ENCODE data around the gene HBM.
"Not testable (repeated sequence)": the region's sequence is repeated elsewhere in the genome, so short reads cannot be mapped to it uniquely, and the experiment has no call there.

Gene HBM

GRCh38 chr16:173928-174769 lies 8.4 kb downstream of the HBM start:
- not testable (repeated sequence) for H3K79me2 ChIP-seq (ENCODE audit: control insufficient read depth, low read length); H4K20me1 ChIP-seq (ENCODE audit: control insufficient read depth, insufficient read depth, low read depth, low read length); H3K27ac ChIP-seq (ENCODE audit: low read depth, low read length)

GRCh38 chr16:175011-175949 lies 9.5 kb downstream of the HBM start:
- Histone ChIP-seq H3K4me1 (ENCODE audit: control insufficient read depth, low read length) (no peaks in the 10 kb centered on the region), H3K79me2 (ENCODE audit: control insufficient read depth, low read length) (no peaks in the 10 kb centered on the region), H3K36me3 (ENCODE audit: control insufficient read depth, low read length) (no peaks in the 10 kb centered on the region), H3K9me2 (replicated peaks; ENCODE audit: control insufficient read depth, low read length) (no peaks in the 10 kb centered on the region), H3F3A (ENCODE audit: control insufficient read depth, insufficient read depth) (peaks cover 6% of the 10 kb centered on the region; the same call in 1 of the 2 replicates), H3K27me3 (ENCODE audit: control insufficient read depth, low read length) (peaks cover 34% of the 10 kb centered on the region), H3K4me3 (ENCODE audit: low read length) (no peak overlapping the region), H3K4me2 (ENCODE audit: low read length) (no peak overlapping the region), H3K9me3 (ENCODE audit: control insufficient read depth, insufficient read depth, low read length) (no peaks in the 10 kb centered on the region), H4K20me1 (ENCODE audit: control insufficient read depth, insufficient read depth, low read depth, low read length) (no peaks in the 10 kb centered on the region), H3K27ac (ENCODE audit: low read depth, low read length) (no peak overlapping the region)
- no peak for TF ChIP-seq CTCF (IDR thresholded peaks at IDR 0.05; ENCODE audit: low read depth, low read length, poor library complexity, severe bottlenecking)
- no peak for TF ChIP-seq EZH2phosphoT487 (IDR thresholded peaks at IDR 0.05; ENCODE audit: borderline replicate concordance, low read length)

More at GRCh38 chr16:173928-174769, 8.4 kb downstream of the HBM start:
- not testable (repeated sequence) for H3K4me2 ChIP-seq (ENCODE audit: low read length); H3F3A ChIP-seq (ENCODE audit: control insufficient read depth, insufficient read depth); H3K4me3 ChIP-seq (ENCODE audit: low read length); H3K9me3 ChIP-seq (ENCODE audit: control insufficient read depth, insufficient read depth, low read length); H3K36me3 ChIP-seq (ENCODE audit: control insufficient read depth, low read length); H3K9me2 ChIP-seq (replicated peaks; ENCODE audit: control insufficient read depth, low read length); H3K4me1 ChIP-seq (ENCODE audit: control insufficient read depth, low read length)
- H3K27me3 ChIP-seq (ENCODE audit: control insufficient read depth, low read length): peaks cover 38% of the 10 kb centered on the region

- H3K27ac ChIP-seq (ENCODE audit: low read depth, low read length); H3K9me3 ChIP-seq (ENCODE audit: control insufficient read depth, insufficient read depth, low read length); H3K4me1 ChIP-seq (ENCODE audit: control insufficient read depth, low read length); H3K4me3 ChIP-seq (ENCODE audit: low read length); H3F3A ChIP-seq (ENCODE audit: control insufficient read depth, insufficient read depth); H3K9me2 ChIP-seq (replicated peaks; ENCODE audit: control insufficient read depth, low read length); H3K79me2 ChIP-seq (ENCODE audit: control insufficient read depth, low read length); H3K36me3 ChIP-seq (ENCODE audit: control insufficient read depth, low read length); H4K20me1 ChIP-seq (ENCODE audit: control insufficient read depth, insufficient read depth, low read depth, low read length); H3K4me2 ChIP-seq (ENCODE audit: low read length): not testable (repeated sequence)
- H3K27me3 ChIP-seq (ENCODE audit: control insufficient read depth, low read length): peaks cover 34% of the 10 kb centered on the region
Measured at GRCh38 chr16:176006-176405, 10.2 kb downstream of the HBM start.

- H3K9me3 ChIP-seq (ENCODE audit: control insufficient read depth, insufficient read depth, low read length); H3K27ac ChIP-seq (ENCODE audit: low read depth, low read length); H3F3A ChIP-seq (ENCODE audit: control insufficient read depth, insufficient read depth); H3K9me2 ChIP-seq (replicated peaks; ENCODE audit: control insufficient read depth, low read length); H3K79me2 ChIP-seq (ENCODE audit: control insufficient read depth, low read length); H3K4me3 ChIP-seq (ENCODE audit: low read length); H3K36me3 ChIP-seq (ENCODE audit: control insufficient read depth, low read length); H3K4me1 ChIP-seq (ENCODE audit: control insufficient read depth, low read length); H4K20me1 ChIP-seq (ENCODE audit: control insufficient read depth, insufficient read depth, low read depth, low read length); H3K4me2 ChIP-seq (ENCODE audit: low read length): not testable (repeated sequence)
- H3K27me3 ChIP-seq (ENCODE audit: control insufficient read depth, low read length): peaks cover 32% of the 10 kb centered on the region
Measured at GRCh38 chr16:176477-177382, 11.0 kb downstream of the HBM start, which contains the start of gene HBA1. Gene HBA1, plus strand, starts transcription at chr16:176680. Its CDS starts 37 bp downstream, at chr16:176717.
